ENCODE data around the gene PARD3.

PARD3 gene

GRCh38 chr10:34063592-34063991 is 751.5 kb downstream of the PARD3 start:
- DNase-seq (ENCODE audit: low read depth, low spot score), result no peak
- in situ Hi-C loops (cut with HindIII; ENCODE audit: low sequenced_read_pairs), result no loop called here
- TF ChIP-seq, protein P1, sequence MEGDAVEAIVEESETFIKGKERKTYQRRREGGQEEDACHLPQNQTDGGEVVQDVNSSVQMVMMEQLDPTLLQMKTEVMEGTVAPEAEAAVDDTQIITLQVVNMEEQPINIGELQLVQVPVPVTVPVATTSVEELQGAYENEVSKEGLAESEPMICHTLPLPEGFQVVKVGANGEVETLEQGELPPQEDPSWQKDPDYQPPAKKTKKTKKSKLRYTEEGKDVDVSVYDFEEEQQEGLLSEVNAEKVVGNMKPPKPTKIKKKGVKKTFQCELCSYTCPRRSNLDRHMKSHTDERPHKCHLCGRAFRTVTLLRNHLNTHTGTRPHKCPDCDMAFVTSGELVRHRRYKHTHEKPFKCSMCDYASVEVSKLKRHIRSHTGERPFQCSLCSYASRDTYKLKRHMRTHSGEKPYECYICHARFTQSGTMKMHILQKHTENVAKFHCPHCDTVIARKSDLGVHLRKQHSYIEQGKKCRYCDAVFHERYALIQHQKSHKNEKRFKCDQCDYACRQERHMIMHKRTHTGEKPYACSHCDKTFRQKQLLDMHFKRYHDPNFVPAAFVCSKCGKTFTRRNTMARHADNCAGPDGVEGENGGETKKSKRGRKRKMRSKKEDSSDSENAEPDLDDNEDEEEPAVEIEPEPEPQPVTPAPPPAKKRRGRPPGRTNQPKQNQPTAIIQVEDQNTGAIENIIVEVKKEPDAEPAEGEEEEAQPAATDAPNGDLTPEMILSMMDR (IDR thresholded peaks at IDR 0.05; ENCODE audit: low read depth, low read length), result no peak
- no peak overlapping the region for H3K4me3 ChIP-seq (ENCODE audit: low read depth, low read length)

DNA sequence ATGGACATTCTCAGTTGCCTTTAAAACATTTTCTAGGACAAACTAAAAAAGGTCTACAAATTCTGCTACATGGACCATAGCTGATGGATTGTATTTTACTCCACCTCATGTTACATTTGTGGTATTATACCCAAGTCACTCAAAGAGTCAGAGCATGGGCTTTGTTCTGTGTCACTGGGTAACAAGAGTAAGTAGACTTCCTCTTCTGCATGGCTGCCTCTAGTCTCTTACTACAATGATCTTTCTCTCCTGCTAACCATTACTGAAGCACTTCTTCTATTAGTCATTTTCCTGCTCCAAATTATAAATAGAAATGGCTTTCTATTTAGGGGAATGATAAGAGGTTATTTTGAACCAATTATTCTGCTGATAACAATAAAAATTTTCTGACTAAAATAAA is 753.3 kb downstream of the PARD3 start:
- no peak for DNase-seq (ENCODE audit: low read depth, low spot score)
- TF ChIP-seq, protein P1 (IDR thresholded peaks at IDR 0.05; ENCODE audit: low read depth, low read length), result no peak
- H3K4me3 ChIP-seq (ENCODE audit: low read depth, low read length), result no peak overlapping the region
- in situ Hi-C loops (cut with HindIII; ENCODE audit: low sequenced_read_pairs), result no loop called here
